MV-4-11 (cell line): ENCODE measurements around the gene TMEM223.
"Not testable (repeated sequence)": the region's sequence is repeated elsewhere in the genome, so short reads cannot be mapped to it uniquely, and the experiment has no call there.

Experiments used
- DNase-seq: peaks from one replicate; lab custom pipeline; 2025; lab: John Stamatoyannopoulos, UW

TMEM223 gene

GRCh38 chr11:62799486-62799885, 7.7 kb upstream of the TMEM223 start:
- DNase-seq: no peak

GRCh38 chr11:62796281-62796680, 4.5 kb upstream of the TMEM223 start:
- no peak for DNase-seq

- no peak for DNase-seq
Observed at GRCh38 chr11:62794201-62794775, 2.5 kb upstream of the TMEM223 start.

- no peak for DNase-seq
Observed at GRCh38 chr11:62792202-62792575, 383 bp upstream of the TMEM223 start.

GRCh38 chr11:62789576-62789975, 2.2 kb downstream of the TMEM223 start:
- DNase-seq: no peak

GRCh38 chr11:62788991-62789390, 2.8 kb downstream of the TMEM223 start:
- peak; percentile 0 for DNase-seq

GRCh38 chr11:62787005-62787759, 4.6 kb downstream of the TMEM223 start, which contains the start of gene TMEM179B:
TMEM179B (plus strand) TSS chr11:62787402; CDS start chr11:62787432, 30 bp downstream.
- DNase-seq: peak; percentile 97

GRCh38 chr11:62786318-62787004, 5.3 kb downstream of the TMEM223 start:
- peak; percentile 76 for DNase-seq

- no peak for DNase-seq
Observed at GRCh38 chr11:62782753-62783152, 9.1 kb downstream of the TMEM223 start.

GRCh38 chr11:62778441-62778840, 13.4 kb downstream of the TMEM223 start:
- DNase-seq: no peak

- no peak for DNase-seq
Observed at GRCh38 chr11:62777389-62777788, 14.4 kb downstream of the TMEM223 start.

GRCh38 chr11:62775646-62776045, 16.2 kb downstream of the TMEM223 start:
- no peak for DNase-seq

GRCh38 chr11:62774407-62774806, 17.4 kb downstream of the TMEM223 start:
- no peak for DNase-seq

- DNase-seq: peak; percentile 97
Observed at GRCh38 chr11:62771144-62772021, 20.4 kb downstream of the TMEM223 start, which contains the start of gene TAF6L. TAF6L (plus strand) TSS chr11:62771396; CDS start chr11:62775784, 4,388 bp downstream.

- DNase-seq: no peak
Observed at GRCh38 chr11:62770778-62771143, 21.0 kb downstream of the TMEM223 start.

- DNase-seq: not testable (repeated sequence)
Observed at GRCh38 chr11:62760867-62761227, 31.0 kb downstream of the TMEM223 start.

- DNase-seq: no peak
Observed at GRCh38 chr11:62757846-62758788, 33.7 kb downstream of the TMEM223 start.

GRCh38 chr11:62755086-62755615, 36.7 kb downstream of the TMEM223 start:
- DNase-seq: no peak

GRCh38 chr11:62753736-62754603, 37.8 kb downstream of the TMEM223 start, which contains the start of gene ZBTB3:
ZBTB3 (minus strand) TSS chr11:62754160; CDS start chr11:62753664, 496 bp downstream.
- peak; percentile 100 for DNase-seq
